ENCODE results near the gene METTL26.

Gene METTL26

GRCh38 chr16:658679-659571 lies 22.8 kb upstream of the METTL26 start:
- no peak for DNase-seq

GRCh38 chr16:657487-657886 lies 21.4 kb upstream of the METTL26 start:
- no peak for DNase-seq

- no peak for DNase-seq
These were observed 17.9 kb upstream of the METTL26 start for GRCh38 chr16:654034-654433.

- DNase-seq = no peak
These were observed 16.6 kb upstream of the METTL26 start for GRCh38 chr16:652454-653305.

GRCh38 chr16:651844-652243 lies 15.7 kb upstream of the METTL26 start:
- no peak for DNase-seq

- no peak for DNase-seq
These were observed 13.5 kb upstream of the METTL26 start for GRCh38 chr16:649631-650030.

- peak; percentile 89 for DNase-seq
These were observed 12.9 kb upstream of the METTL26 start, which contains the start of gene WDR90 for GRCh38 chr16:648781-649589. TSS of gene WDR90 (plus strand) at chr16:649365. CDS start at chr16:649417, 52 bp downstream.

GRCh38 chr16:648071-648780 lies 12.1 kb upstream of the METTL26 start:
- peak; percentile 38 for DNase-seq

- DNase-seq = no peak
These were observed 11.2 kb upstream of the METTL26 start for GRCh38 chr16:647173-647902.

- DNase-seq = no peak
These were observed 10.6 kb upstream of the METTL26 start for GRCh38 chr16:646679-647172.

- DNase-seq = no peak
These were observed 10.0 kb upstream of the METTL26 start for GRCh38 chr16:645852-646678.

- DNase-seq = no peak
These were observed 8.5 kb upstream of the METTL26 start for GRCh38 chr16:644556-644955.

GRCh38 chr16:643050-643368 lies 6.9 kb upstream of the METTL26 start:
- no peak for DNase-seq

GRCh38 chr16:642189-643049 lies 6.3 kb upstream of the METTL26 start:
- DNase-seq = no peak

- DNase-seq = peak; percentile 47
These were observed 5.5 kb upstream of the METTL26 start, which contains the start of gene MCRIP2 for GRCh38 chr16:641326-642188. TSS of gene MCRIP2 (plus strand) at chr16:641828. CDS start at chr16:641992, 164 bp downstream.

GRCh38 chr16:640614-641013 lies 4.5 kb upstream of the METTL26 start:
- no peak for DNase-seq

- no peak for DNase-seq
These were observed 2.7 kb upstream of the METTL26 start for GRCh38 chr16:638836-639235.

GRCh38 chr16:638034-638543 lies 2.0 kb upstream of the METTL26 start:
- DNase-seq = no peak
